ENCODE results near the gene CYREN. TPM values are rescaled to one million over a fixed set of nuclear protein-coding genes. Genes with fewer than 3 reads are reported as not detected.

The CYREN gene
- total RNA-seq, 1 experiment from 2014 or later: 84.8 TPM

- CTCF ChIA-PET: interaction anchor here (1.1 kb wide), 1 partner anchor 30 kb away, joined by 4 read pairs; no protein-coding TSS in a partner anchor
- no peak for DNase-seq
- Mint-ChIP-seq H3K27ac (ENCODE audit: unreplicated experiment) (no peak overlapping the region), H3K9me3 (ENCODE audit: low read depth, unreplicated experiment) (no peaks in the 10 kb centered on the region), H3K27me3 (ENCODE audit: unreplicated experiment) (no peaks in the 10 kb centered on the region), H3K36me3 (ENCODE audit: insufficient read depth, unreplicated experiment) (peaks cover 16% of the 10 kb centered on the region), H3K4me3 (ENCODE audit: low read depth, unreplicated experiment) (no peak overlapping the region), H3K4me1 (ENCODE audit: low read depth, unreplicated experiment) (peaks cover 26% of the 10 kb centered on the region)
- intact Hi-C loops (cut with micrococcal nuclease; ENCODE audit: unreplicated experiment): no loop called here
- no TSS peak for BruUV-seq (replicated peaks)
- no peak for TF ChIP-seq CTCF (IDR thresholded peaks at IDR 0.05; ENCODE audit: unreplicated experiment)
Measured at GRCh38 chr7:135209225-135209834, 38.8 kb upstream of the CYREN start.

DNA sequence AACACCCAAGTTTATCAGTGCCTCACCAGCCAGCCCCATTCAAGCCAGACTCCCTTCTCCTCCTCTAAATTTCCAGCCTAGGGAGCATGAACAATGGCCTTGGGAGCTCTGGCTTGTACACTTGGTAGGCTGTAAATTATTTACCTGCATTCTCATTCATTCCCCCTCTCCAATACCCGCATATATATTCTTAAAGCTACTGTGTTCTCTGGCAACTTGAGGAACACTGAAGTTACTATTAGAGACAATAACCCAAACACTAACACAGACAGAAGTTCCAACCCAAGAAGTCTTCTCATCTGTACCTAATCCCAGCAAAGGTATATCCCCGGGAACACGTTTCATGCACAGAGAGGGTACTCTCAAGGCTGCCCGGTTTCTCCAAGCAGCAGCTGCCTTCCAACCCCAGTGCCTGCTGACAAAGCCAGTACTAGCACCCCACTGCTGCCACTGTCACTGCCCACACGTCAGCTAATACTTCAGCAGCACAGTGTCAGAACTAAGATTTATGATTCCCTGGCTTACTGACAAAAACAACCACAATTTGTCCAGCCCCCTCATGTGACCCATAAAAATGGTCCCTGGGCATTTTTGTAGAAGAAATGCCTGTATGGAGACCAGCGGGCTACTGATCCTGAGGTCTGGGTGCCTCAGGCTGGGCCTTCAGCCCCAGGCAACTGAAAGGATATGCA, 37.7 kb upstream of the CYREN start:
- CTCF ChIA-PET: no interaction called here
- peaks cover 16% of the 10 kb centered on the region for H3K36me3 Mint-ChIP-seq (ENCODE audit: insufficient read depth, unreplicated experiment)
- H3K27ac Mint-ChIP-seq (ENCODE audit: unreplicated experiment): no peak overlapping the region
- TF ChIP-seq CTCF (IDR thresholded peaks at IDR 0.05; ENCODE audit: unreplicated experiment): no peak
- peaks cover 15% of the 10 kb centered on the region for H3K4me1 Mint-ChIP-seq (ENCODE audit: low read depth, unreplicated experiment)
- H3K9me3 Mint-ChIP-seq (ENCODE audit: low read depth, unreplicated experiment): no peaks in the 10 kb centered on the region
- no peak for DNase-seq
- H3K4me3 Mint-ChIP-seq (ENCODE audit: low read depth, unreplicated experiment): no peak overlapping the region
- intact Hi-C loops (cut with micrococcal nuclease; ENCODE audit: unreplicated experiment): no loop called here
- no peaks in the 10 kb centered on the region for H3K27me3 Mint-ChIP-seq (ENCODE audit: unreplicated experiment)
- no TSS peak for BruUV-seq (replicated peaks)

GRCh38 chr7:135207406-135208101, 37.0 kb upstream of the CYREN start:
- no peaks in the 10 kb centered on the region for H3K27me3 Mint-ChIP-seq (ENCODE audit: unreplicated experiment)
- BruUV-seq (replicated peaks): no TSS peak
- TF ChIP-seq CTCF (IDR thresholded peaks at IDR 0.05; ENCODE audit: unreplicated experiment): no peak
- H3K4me1 Mint-ChIP-seq (ENCODE audit: low read depth, unreplicated experiment): peaks cover 15% of the 10 kb centered on the region
- H3K36me3 Mint-ChIP-seq (ENCODE audit: insufficient read depth, unreplicated experiment): peaks cover 16% of the 10 kb centered on the region
- no peak for DNase-seq
- no peak overlapping the region for H3K27ac Mint-ChIP-seq (ENCODE audit: unreplicated experiment)
- H3K4me3 Mint-ChIP-seq (ENCODE audit: low read depth, unreplicated experiment): no peak overlapping the region
- CTCF ChIA-PET: no interaction called here
- no peaks in the 10 kb centered on the region for H3K9me3 Mint-ChIP-seq (ENCODE audit: low read depth, unreplicated experiment)
- intact Hi-C loops (cut with micrococcal nuclease; ENCODE audit: unreplicated experiment): no loop called here

- BruUV-seq (replicated peaks): no TSS peak
- Mint-ChIP-seq H3K4me3 (ENCODE audit: low read depth, unreplicated experiment) (no peak overlapping the region), H3K9me3 (ENCODE audit: low read depth, unreplicated experiment) (no peaks in the 10 kb centered on the region), H3K4me1 (ENCODE audit: low read depth, unreplicated experiment) (peaks cover 15% of the 10 kb centered on the region), H3K27ac (ENCODE audit: unreplicated experiment) (no peak overlapping the region), H3K27me3 (ENCODE audit: unreplicated experiment) (no peaks in the 10 kb centered on the region), H3K36me3 (ENCODE audit: insufficient read depth, unreplicated experiment) (peaks cover 16% of the 10 kb centered on the region)
- CTCF ChIA-PET: no interaction called here
- DNase-seq: no peak
- TF ChIP-seq CTCF (IDR thresholded peaks at IDR 0.05; ENCODE audit: unreplicated experiment): no peak
- intact Hi-C loops (cut with micrococcal nuclease; ENCODE audit: unreplicated experiment): no loop called here
Measured at GRCh38 chr7:135206941-135207391, 36.5 kb upstream of the CYREN start.

Measured in Calu3 (cell line).